ENCODE data around the gene MBNL3. TPM values are rescaled to one million over a fixed set of nuclear protein-coding genes. Genes with fewer than 3 reads are reported as not detected.

Gene MBNL3
- total RNA-seq, 2 donors from 2014 or later: 6.6 to 13.9 TPM

- H3K36me3 Mint-ChIP-seq (ENCODE audit: low read depth): no peaks in the 10 kb centered on the region
- H3K4me1 Mint-ChIP-seq: peaks cover 9% of the 10 kb centered on the region
- H3K4me3 Mint-ChIP-seq: no peak overlapping the region
- H3K9me3 Mint-ChIP-seq: no peaks in the 10 kb centered on the region
- no peaks in the 10 kb centered on the region for H3K27me3 Mint-ChIP-seq
- H3K27ac Mint-ChIP-seq: no peak overlapping the region
- no peak for ATAC-seq (replicated peaks)
These were observed 65.5 kb downstream of the MBNL3 start for GRCh38 chrX:132423323-132423722.

GRCh38 chrX:132415012-132415411 is 73.8 kb downstream of the MBNL3 start:
- Mint-ChIP-seq H3K4me3 (no peak overlapping the region), H3K27me3 (no peaks in the 10 kb centered on the region), H3K9me3 (no peaks in the 10 kb centered on the region), H3K36me3 (ENCODE audit: low read depth) (no peaks in the 10 kb centered on the region), H3K27ac (no peak overlapping the region), H3K4me1 (no peaks in the 10 kb centered on the region)
- no peak for ATAC-seq (replicated peaks)

GRCh38 chrX:132414404-132414803 is 74.4 kb downstream of the MBNL3 start:
- no peak for ATAC-seq (replicated peaks)
- no peaks in the 10 kb centered on the region for H3K36me3 Mint-ChIP-seq (ENCODE audit: low read depth)
- H3K4me1 Mint-ChIP-seq: no peaks in the 10 kb centered on the region
- no peak overlapping the region for H3K27ac Mint-ChIP-seq
- no peaks in the 10 kb centered on the region for H3K9me3 Mint-ChIP-seq
- H3K4me3 Mint-ChIP-seq: no peak overlapping the region
- H3K27me3 Mint-ChIP-seq: no peaks in the 10 kb centered on the region

GRCh38 chrX:132413459-132413858 is 75.4 kb downstream of the MBNL3 start:
- Mint-ChIP-seq H3K4me3 (no peak overlapping the region), H3K4me1 (no peaks in the 10 kb centered on the region), H3K9me3 (no peaks in the 10 kb centered on the region), H3K27me3 (no peaks in the 10 kb centered on the region), H3K36me3 (ENCODE audit: low read depth) (no peaks in the 10 kb centered on the region), H3K27ac (no peak overlapping the region)
- no peak for ATAC-seq (replicated peaks)

GRCh38 chrX:132412208-132412607 is 76.6 kb downstream of the MBNL3 start:
- H3K27me3 Mint-ChIP-seq: no peaks in the 10 kb centered on the region
- H3K36me3 Mint-ChIP-seq (ENCODE audit: low read depth): no peaks in the 10 kb centered on the region
- H3K27ac Mint-ChIP-seq: no peak overlapping the region
- no peak for ATAC-seq (replicated peaks)
- no peaks in the 10 kb centered on the region for H3K9me3 Mint-ChIP-seq
- no peak overlapping the region for H3K4me3 Mint-ChIP-seq
- no peaks in the 10 kb centered on the region for H3K4me1 Mint-ChIP-seq

- ATAC-seq (replicated peaks): no peak
These were observed 77.4 kb downstream of the MBNL3 start for GRCh38 chrX:132411310-132411977.

GRCh38 chrX:132409780-132410556 is 78.9 kb downstream of the MBNL3 start:
- Mint-ChIP-seq H3K27ac (no peak overlapping the region), H3K9me3 (no peaks in the 10 kb centered on the region), H3K4me1 (no peaks in the 10 kb centered on the region), H3K27me3 (no peaks in the 10 kb centered on the region), H3K4me3 (no peak overlapping the region), H3K36me3 (ENCODE audit: low read depth) (peaks cover 4% of the 10 kb centered on the region)
- no peak for ATAC-seq (replicated peaks)

More at GRCh38 chrX:132411310-132411977, 77.4 kb downstream of the MBNL3 start:
- H3K4me1 Mint-ChIP-seq: no peaks in the 10 kb centered on the region
- no peaks in the 10 kb centered on the region for H3K27me3 Mint-ChIP-seq
- H3K9me3 Mint-ChIP-seq: no peaks in the 10 kb centered on the region
- no peak overlapping the region for H3K4me3 Mint-ChIP-seq
- H3K36me3 Mint-ChIP-seq (ENCODE audit: low read depth): no peaks in the 10 kb centered on the region
- no peak overlapping the region for H3K27ac Mint-ChIP-seq

GRCh38 chrX:132407691-132408090 is 81.1 kb downstream of the MBNL3 start:
- no peaks in the 10 kb centered on the region for H3K27me3 Mint-ChIP-seq
- H3K4me1 Mint-ChIP-seq: no peaks in the 10 kb centered on the region
- peaks cover 8% of the 10 kb centered on the region for H3K36me3 Mint-ChIP-seq (ENCODE audit: low read depth)
- H3K4me3 Mint-ChIP-seq: no peak overlapping the region
- H3K9me3 Mint-ChIP-seq: no peaks in the 10 kb centered on the region
- H3K27ac Mint-ChIP-seq: no peak overlapping the region
- no peak for ATAC-seq (replicated peaks)

GRCh38 chrX:132406106-132406505 is 82.7 kb downstream of the MBNL3 start:
- Mint-ChIP-seq H3K36me3 (ENCODE audit: low read depth) (peaks cover 8% of the 10 kb centered on the region), H3K27me3 (no peaks in the 10 kb centered on the region), H3K9me3 (no peaks in the 10 kb centered on the region), H3K4me1 (no peaks in the 10 kb centered on the region), H3K27ac (no peak overlapping the region), H3K4me3 (no peak overlapping the region)
- ATAC-seq (replicated peaks): no peak

GRCh38 chrX:132404266-132404665 is 84.6 kb downstream of the MBNL3 start:
- Mint-ChIP-seq H3K9me3 (no peaks in the 10 kb centered on the region), H3K4me1 (no peaks in the 10 kb centered on the region), H3K27ac (no peak overlapping the region), H3K27me3 (no peaks in the 10 kb centered on the region), H3K4me3 (no peak overlapping the region), H3K36me3 (ENCODE audit: low read depth) (peaks cover 8% of the 10 kb centered on the region)
- ATAC-seq (replicated peaks): no peak

GRCh38 chrX:132401935-132402334 is 86.9 kb downstream of the MBNL3 start:
- Mint-ChIP-seq H3K4me3 (no peak overlapping the region), H3K9me3 (no peaks in the 10 kb centered on the region), H3K27me3 (no peaks in the 10 kb centered on the region), H3K4me1 (no peaks in the 10 kb centered on the region), H3K36me3 (ENCODE audit: low read depth) (peaks cover 8% of the 10 kb centered on the region), H3K27ac (no peak overlapping the region)
- no peak for ATAC-seq (replicated peaks)

- Mint-ChIP-seq H3K4me1 (no peaks in the 10 kb centered on the region), H3K27me3 (no peaks in the 10 kb centered on the region)
These were observed 88.1 kb downstream of the MBNL3 start for GRCh38 chrX:132400706-132401105.

GRCh38 chrX:132395645-132396044 is 93.2 kb downstream of the MBNL3 start:
- Mint-ChIP-seq H3K9me3 (no peaks in the 10 kb centered on the region), H3K4me1 (no peaks in the 10 kb centered on the region)

More at GRCh38 chrX:132400706-132401105, 88.1 kb downstream of the MBNL3 start:
- ATAC-seq (replicated peaks): no peak
- no peak overlapping the region for H3K4me3 Mint-ChIP-seq
- H3K9me3 Mint-ChIP-seq: no peaks in the 10 kb centered on the region
- peaks cover 8% of the 10 kb centered on the region for H3K36me3 Mint-ChIP-seq (ENCODE audit: low read depth)
- H3K27ac Mint-ChIP-seq: no peak overlapping the region

GRCh38 chrX:132395026-132395425 is 93.8 kb downstream of the MBNL3 start:
- Mint-ChIP-seq H3K36me3 (ENCODE audit: low read depth) (peaks cover 6% of the 10 kb centered on the region), H3K4me1 (no peaks in the 10 kb centered on the region), H3K27ac (no peak overlapping the region), H3K27me3 (no peaks in the 10 kb centered on the region), H3K9me3 (no peaks in the 10 kb centered on the region), H3K4me3 (no peak overlapping the region)
- ATAC-seq (replicated peaks): no peak

More at GRCh38 chrX:132395645-132396044, 93.2 kb downstream of the MBNL3 start:
- no peak overlapping the region for H3K27ac Mint-ChIP-seq
- H3K36me3 Mint-ChIP-seq (ENCODE audit: low read depth): peaks cover 6% of the 10 kb centered on the region
- no peaks in the 10 kb centered on the region for H3K27me3 Mint-ChIP-seq
- no peak for ATAC-seq (replicated peaks)
- no peak overlapping the region for H3K4me3 Mint-ChIP-seq

GRCh38 chrX:132394591-132394990 is 94.2 kb downstream of the MBNL3 start:
- Mint-ChIP-seq H3K36me3 (ENCODE audit: low read depth) (peaks cover 6% of the 10 kb centered on the region), H3K4me3 (no peak overlapping the region)

More at GRCh38 chrX:132394591-132394990, 94.2 kb downstream of the MBNL3 start:
- no peak overlapping the region for H3K27ac Mint-ChIP-seq
- no peaks in the 10 kb centered on the region for H3K27me3 Mint-ChIP-seq
- no peak for ATAC-seq (replicated peaks)
- no peaks in the 10 kb centered on the region for H3K4me1 Mint-ChIP-seq
- no peaks in the 10 kb centered on the region for H3K9me3 Mint-ChIP-seq
